Right atrium auricular region (tissue), 2 donors: Measurements from ENCODE around the gene SMG6. TPM values are rescaled to one million over a fixed set of nuclear protein-coding genes. Genes with fewer than 3 reads are reported as not detected.

Experiments used
- DNase-seq: peaks from one replicate; pipeline ENCODE4 v3.0.0-alpha.2; 2019; ENCODE audit warnings: low spot score
- H3K27ac ChIP-seq, 2 donors: fragments of 200-600 bp; sonication (generic); 1 replicate in 1 of 2; 2 replicates in 1 of 2; pipeline ENCODE4 v1.5.1; 2016 to 2019
- H3K27me3 ChIP-seq, 2 donors: fragments of 200-600 bp; sonication (generic); one replicate each; pipeline versions ENCODE4 v1.5.1 to v1.6.0; 2017 to 2019
- H3K36me3 ChIP-seq: fragments of 200-600 bp; sonication (generic); one replicate; pipeline ENCODE4 v1.5.1; 2016
- H3K4me1 ChIP-seq, 2 donors: fragments of 200-600 bp; sonication (generic); one replicate each; pipeline versions ENCODE4 v1.5.1 to v1.6.0; 2017 to 2019
- H3K4me3 ChIP-seq, 2 donors: fragments of 200-600 bp; sonication (generic); 1 replicate in 1 of 2; 2 replicates in 1 of 2; pipeline ENCODE4 v1.5.1; 2017 to 2019; ENCODE audit warnings: mild to moderate bottlenecking in 1 of 2, moderate library complexity in 1 of 2
- H3K9me3 ChIP-seq, 2 donors: fragments of 200-600 bp; sonication (generic); one replicate each; pipeline ENCODE4 v1.5.1; 2019
- CTCF ChIP-seq, 2 donors: fragments of 200-600 bp; sonication (generic); IDR thresholded peaks; one replicate each; pipeline ENCODE4 v1.5.1; 2019; ENCODE audit warnings: antibody characterized with exemption in 2 of 2
- total RNA-seq, 2 donors: library from RNA; depleted of rRNA; stranded (reverse); fragments of >200 nt; gene quantifications; one replicate each; pipeline ENCODE4 v1.1.0, GENCODE V29; 2016

SMG6 gene
- total RNA-seq, 2 donors from 2014 or later, result 18.2 to 29.3 TPM

- peaks cover 0 to 74% of the 10 kb centered on the region in 2 donors for H3K4me1 ChIP-seq
These were observed 91.8 kb downstream of the SMG6 start for GRCh38 chr17:2211661-2212399.

GRCh38 chr17:2210726-2211125 lies 92.9 kb downstream of the SMG6 start:
- Histone ChIP-seq H3K9me3 (no peaks in the 10 kb centered on the region), H3K4me1 (peaks cover 0 to 63% of the 10 kb centered on the region in 2 donors), H3K27ac (no peak overlapping the region), H3K27me3 (no peaks in the 10 kb centered on the region), H3K4me3 (no peak overlapping the region), H3K36me3 (no peaks in the 10 kb centered on the region)
- no peak for TF ChIP-seq CTCF (IDR thresholded peaks at IDR 0.05)
- DNase-seq, result no peak

More at GRCh38 chr17:2211661-2212399, 91.8 kb downstream of the SMG6 start:
- peak overlapping the region; percentile 87 to 88 for H3K27ac ChIP-seq
- no peaks in the 10 kb centered on the region for H3K9me3 ChIP-seq
- H3K27me3 ChIP-seq, result no peaks in the 10 kb centered on the region
- H3K36me3 ChIP-seq, result no peaks in the 10 kb centered on the region
- TF ChIP-seq CTCF (IDR thresholded peaks at IDR 0.05), result no peak
- H3K4me3 ChIP-seq, result no peak overlapping the region
- no peak for DNase-seq

- no peak overlapping the region for H3K4me3 ChIP-seq
- H3K4me1 ChIP-seq, result peaks cover 0 to 43% of the 10 kb centered on the region in 2 donors
- H3K27me3 ChIP-seq, result no peaks in the 10 kb centered on the region
- DNase-seq, result no peak
- no peaks in the 10 kb centered on the region for H3K9me3 ChIP-seq
- peak overlapping the region; percentile 51 to 54 for H3K27ac ChIP-seq
- H3K36me3 ChIP-seq, result no peaks in the 10 kb centered on the region
- TF ChIP-seq CTCF (IDR thresholded peaks at IDR 0.05), result no peak
These were observed 95.6 kb downstream of the SMG6 start for GRCh38 chr17:2207815-2208515.

- no peak for TF ChIP-seq CTCF (IDR thresholded peaks at IDR 0.05)
- H3K9me3 ChIP-seq, result no peaks in the 10 kb centered on the region
- H3K4me1 ChIP-seq, result peaks cover 0 to 29% of the 10 kb centered on the region in 2 donors
- no peaks in the 10 kb centered on the region for H3K27me3 ChIP-seq
- H3K36me3 ChIP-seq, result no peaks in the 10 kb centered on the region
- H3K4me3 ChIP-seq, result no peak overlapping the region
- no peak for DNase-seq
- H3K27ac ChIP-seq, result no peak overlapping the region
These were observed 99.2 kb downstream of the SMG6 start for GRCh38 chr17:2204393-2204792.

GRCh38 chr17:2203818-2204217 lies 99.8 kb downstream of the SMG6 start:
- Histone ChIP-seq H3K27ac (no peak overlapping the region), H3K4me3 (no peak overlapping the region), H3K27me3 (no peaks in the 10 kb centered on the region), H3K9me3 (no peaks in the 10 kb centered on the region), H3K36me3 (no peaks in the 10 kb centered on the region), H3K4me1 (peaks cover 0 to 25% of the 10 kb centered on the region in 2 donors)
- no peak for TF ChIP-seq CTCF (IDR thresholded peaks at IDR 0.05)
- DNase-seq, result peak; percentile 32
